Subcutaneous adipose tissue (tissue), 4 donors: ENCODE measurements around the gene BID. TPM values are rescaled to one million over a fixed set of nuclear protein-coding genes. Genes with fewer than 3 reads are reported as not detected.

Source experiments
- total RNA-seq, 4 donors: library from RNA; depleted of rRNA; stranded (reverse); fragments of >200 nt; gene quantifications; one replicate each; pipeline ENCODE4 v1.1.0, GENCODE V29; 2016
- TF ChIP-seq, protein P1 (sequence below): fragments of 450-650 bp; IDR thresholded peaks from one replicate; pipeline ENCODE4 v1.5.1; 2016; ENCODE audit warnings: low read depth, mild to moderate bottlenecking, control low read depth, antibody characterized with exemption, moderate library complexity

BID gene
- total RNA-seq, 4 donors from 2014 or later: 24.2 to 53.0 (median 37.0) TPM

GRCh38 chr22:17772958-17773605, 1.2 kb downstream of the BID start:
- TF ChIP-seq, protein P1, sequence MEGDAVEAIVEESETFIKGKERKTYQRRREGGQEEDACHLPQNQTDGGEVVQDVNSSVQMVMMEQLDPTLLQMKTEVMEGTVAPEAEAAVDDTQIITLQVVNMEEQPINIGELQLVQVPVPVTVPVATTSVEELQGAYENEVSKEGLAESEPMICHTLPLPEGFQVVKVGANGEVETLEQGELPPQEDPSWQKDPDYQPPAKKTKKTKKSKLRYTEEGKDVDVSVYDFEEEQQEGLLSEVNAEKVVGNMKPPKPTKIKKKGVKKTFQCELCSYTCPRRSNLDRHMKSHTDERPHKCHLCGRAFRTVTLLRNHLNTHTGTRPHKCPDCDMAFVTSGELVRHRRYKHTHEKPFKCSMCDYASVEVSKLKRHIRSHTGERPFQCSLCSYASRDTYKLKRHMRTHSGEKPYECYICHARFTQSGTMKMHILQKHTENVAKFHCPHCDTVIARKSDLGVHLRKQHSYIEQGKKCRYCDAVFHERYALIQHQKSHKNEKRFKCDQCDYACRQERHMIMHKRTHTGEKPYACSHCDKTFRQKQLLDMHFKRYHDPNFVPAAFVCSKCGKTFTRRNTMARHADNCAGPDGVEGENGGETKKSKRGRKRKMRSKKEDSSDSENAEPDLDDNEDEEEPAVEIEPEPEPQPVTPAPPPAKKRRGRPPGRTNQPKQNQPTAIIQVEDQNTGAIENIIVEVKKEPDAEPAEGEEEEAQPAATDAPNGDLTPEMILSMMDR: no peak

- TF ChIP-seq, protein P1: no peak
These were observed 1.9 kb downstream of the BID start for GRCh38 chr22:17772249-17772957.

DNA sequence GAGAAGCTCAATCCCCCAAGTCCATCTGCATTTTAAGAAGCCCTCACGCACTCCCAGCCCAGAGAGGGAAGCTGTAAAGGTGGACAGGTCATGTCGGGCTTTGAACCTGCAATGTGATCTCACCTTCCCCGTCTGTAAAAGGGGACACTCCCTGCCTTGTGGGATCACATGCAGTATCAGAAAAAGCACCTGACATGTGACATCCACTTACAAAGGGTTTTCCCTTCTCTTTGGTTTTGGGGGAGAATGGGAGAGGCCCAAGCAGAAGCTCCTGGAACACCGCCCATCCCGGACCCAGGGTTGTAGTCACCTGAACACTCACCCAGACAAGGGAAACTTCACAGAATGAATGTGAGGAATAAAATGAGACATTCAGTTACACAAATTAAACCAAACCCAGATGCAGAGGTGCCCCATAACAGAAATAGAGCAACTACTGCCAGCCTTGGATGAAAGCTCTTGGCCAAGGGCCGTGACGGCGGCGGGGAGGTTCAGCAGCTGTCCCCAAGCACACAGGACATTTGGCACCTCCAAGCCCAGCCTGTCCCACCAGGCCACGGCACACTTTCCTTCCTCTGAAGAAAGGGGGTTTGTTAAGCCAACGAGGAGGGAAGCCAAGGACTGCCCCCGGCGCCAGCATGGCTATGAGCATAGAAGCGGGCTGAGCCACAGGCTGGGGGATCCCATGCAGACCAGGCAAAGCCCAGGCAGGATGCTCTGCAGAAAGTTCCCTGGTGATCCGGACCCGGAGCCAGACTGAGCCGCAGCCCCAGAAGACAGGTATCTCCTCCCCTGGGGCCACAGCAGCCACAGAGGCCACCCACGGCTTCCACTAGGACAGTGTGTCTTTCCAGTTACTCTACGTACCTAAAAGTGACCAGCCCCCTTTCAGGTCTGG, 3.8 kb downstream of the BID start:
- TF ChIP-seq, protein P1: no peak

GRCh38 chr22:17769716-17770082, 4.6 kb downstream of the BID start:
- TF ChIP-seq, protein P1: no peak

DNA sequence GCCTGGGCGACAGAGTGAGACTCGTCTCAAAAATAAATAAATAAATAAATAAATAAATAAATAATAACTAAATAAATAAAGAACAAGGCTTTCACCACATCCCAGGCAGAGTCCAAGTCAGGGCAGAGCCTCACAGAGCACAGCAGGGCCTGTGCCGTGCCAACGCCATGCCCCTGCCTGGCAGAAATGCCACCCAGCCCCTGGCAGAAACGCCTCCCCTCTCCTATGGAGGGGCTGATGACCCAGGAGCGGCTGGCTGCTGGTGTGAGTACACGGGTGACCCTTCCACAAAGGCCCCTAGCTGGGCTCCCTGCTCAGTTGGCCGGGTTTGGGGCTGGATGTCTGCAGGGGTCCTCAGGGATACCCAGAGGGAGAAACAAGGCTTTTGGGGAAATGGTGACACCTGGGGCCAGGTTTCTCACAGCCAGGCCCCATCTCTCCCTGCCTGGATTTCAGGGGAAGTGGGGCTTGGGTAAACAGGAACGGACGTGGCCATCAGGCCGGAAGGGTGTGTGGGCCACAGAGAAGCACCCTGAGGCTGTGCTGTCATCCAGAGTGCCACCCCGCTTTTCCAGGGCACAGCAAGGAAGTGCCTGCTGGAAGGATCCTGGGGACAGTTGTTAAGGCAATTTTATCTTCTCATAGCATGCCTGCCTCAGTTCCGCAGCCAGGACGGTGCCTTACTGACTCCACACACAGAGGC, 5.1 kb downstream of the BID start:
- TF ChIP-seq, protein P1: no peak

- TF ChIP-seq, protein P1: no peak
These were observed 6.8 kb downstream of the BID start for GRCh38 chr22:17767233-17768065.
